Spinal cord (tissue), 10 donors: ENCODE measurements around the gene NRF1. TPM values are rescaled to one million over a fixed set of nuclear protein-coding genes. Genes with fewer than 3 reads are reported as not detected.
"Not testable (repeated sequence)": the region's sequence is repeated elsewhere in the genome, so short reads cannot be mapped to it uniquely, and the experiment has no call there.

Source experiments
- DNase-seq, 6 donors: peaks; one replicate each; pipeline versions ENCODE4 v3.0.0 to v3.0.0-alpha.2; 2013 to 2015; ENCODE audit warnings: low spot score in 6 of 6, low read depth in 4 of 6
- H3K27ac ChIP-seq: one replicate; pipeline ENCODE4 v1.5.1; 2013; ENCODE audit warnings: low read depth, low read length, control low read depth
- H3K27me3 ChIP-seq: one replicate; pipeline ENCODE4 v1.6.1; 2013; ENCODE audit warnings: low read length; ENCODE audit not compliant: control insufficient read depth, insufficient read depth
- H3K36me3 ChIP-seq: one replicate; pipeline ENCODE4 v1.6.1; 2013; ENCODE audit warnings: low read length; ENCODE audit not compliant: control insufficient read depth, insufficient read depth
- H3K4me1 ChIP-seq: one replicate; pipeline ENCODE4 v1.6.1; 2013; ENCODE audit warnings: low read length; ENCODE audit not compliant: control insufficient read depth, insufficient read depth
- H3K4me3 ChIP-seq: one replicate; pipeline ENCODE4 v1.5.1; 2013; ENCODE audit warnings: low read depth, low read length, control low read depth
- H3K9me3 ChIP-seq: one replicate; pipeline ENCODE4 v1.6.1; 2013; ENCODE audit warnings: low read length; ENCODE audit not compliant: control insufficient read depth, insufficient read depth
- WGBS: methylation state at CpG from one replicate; pipeline ENCODE4 v1.1.5; 2013; ENCODE audit warnings: missing lambda C conversion rate; ENCODE audit not compliant: insufficient coverage; 5-methylcytosine and 5-hydroxymethylcytosine counted together
- polyA plus RNA-seq, 2 donors: library from polyadenylated mRNA; unstranded; fragments of 120-200 nt; gene quantifications; one replicate each; pipeline ENCODE4 v1.2.1, GENCODE V29; 2013; ENCODE audit not compliant: insufficient read length in 2 of 2
- total RNA-seq, 2 donors: library from RNA; depleted of rRNA in 1 of 2; stranded (reverse); fragments of 120-200 nt in 1 of 2; fragments of >200 nt in 1 of 2; gene quantifications; one replicate each; pipeline versions ENCODE4 v1.2.3 to v1.2.4, GENCODE V29; 2013 to 2014
- donor health status: healthy.

NRF1 gene
- total and polyA plus RNA-seq, 4 donors: 19.9 to 30.0 (median 22.8) TPM

DNA sequence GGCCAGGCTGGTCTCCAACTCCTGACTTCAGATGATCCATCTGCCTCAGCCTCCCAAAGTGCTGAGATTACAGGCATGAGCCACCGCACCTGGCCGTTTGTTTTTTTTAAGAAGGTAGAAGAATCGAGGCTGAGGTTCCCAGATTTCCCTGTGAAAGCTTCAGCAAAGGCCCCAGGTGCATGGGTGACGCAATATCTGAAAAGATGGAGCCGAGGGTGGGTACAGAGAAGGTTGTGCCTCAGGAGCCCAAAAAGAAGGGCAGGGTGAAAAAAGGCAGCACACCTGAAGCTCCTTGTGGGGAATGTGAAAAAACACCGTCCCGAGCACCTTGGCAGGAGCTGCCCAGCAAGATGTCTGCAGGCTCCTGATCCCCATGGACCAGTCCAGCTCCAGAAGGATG is 35.8 kb upstream of the NRF1 start:
- no peaks in the 10 kb centered on the region for H3K4me1 ChIP-seq
- peaks cover 8% of the 10 kb centered on the region for H3K9me3 ChIP-seq
- no peak overlapping the region for H3K27ac ChIP-seq
- H3K4me3 ChIP-seq: no peak overlapping the region
- no peak for DNase-seq
- no peaks in the 10 kb centered on the region for H3K27me3 ChIP-seq
- H3K36me3 ChIP-seq: no peaks in the 10 kb centered on the region
- 92% methylated on average over 7 of the region's 7 CpGs for WGBS

GRCh38 chr7:129576138-129576537 is 35.4 kb upstream of the NRF1 start:
- 92% methylated on average over 1 of the region's 2 CpGs for WGBS
- Histone ChIP-seq H3K27me3 (no peaks in the 10 kb centered on the region), H3K36me3 (no peaks in the 10 kb centered on the region), H3K4me3 (no peak overlapping the region), H3K27ac (no peak overlapping the region), H3K9me3 (peaks cover 8% of the 10 kb centered on the region), H3K4me1 (no peaks in the 10 kb centered on the region)
- DNase-seq: no peak

GRCh38 chr7:129578829-129579228 is 32.7 kb upstream of the NRF1 start:
- H3K36me3 ChIP-seq: no peaks in the 10 kb centered on the region
- DNase-seq: no peak
- no peaks in the 10 kb centered on the region for H3K27me3 ChIP-seq
- no peak overlapping the region for H3K4me3 ChIP-seq
- no peak overlapping the region for H3K27ac ChIP-seq
- peaks cover 8% of the 10 kb centered on the region for H3K9me3 ChIP-seq
- H3K4me1 ChIP-seq: no peaks in the 10 kb centered on the region
- 90% methylated on average over 12 of the region's 12 CpGs for WGBS

GRCh38 chr7:129586179-129586578 is 25.3 kb upstream of the NRF1 start:
- not testable (repeated sequence) for H3K4me1 ChIP-seq, DNase-seq, H3K36me3 ChIP-seq, H3K27me3 ChIP-seq, H3K4me3 ChIP-seq, H3K27ac ChIP-seq, H3K9me3 ChIP-seq
- 93% methylated on average over 3 of the region's 5 CpGs for WGBS

- Histone ChIP-seq H3K9me3 (peaks cover 4% of the 10 kb centered on the region), H3K4me1 (no peaks in the 10 kb centered on the region), H3K36me3 (no peaks in the 10 kb centered on the region), H3K27ac (no peak overlapping the region), H3K27me3 (no peaks in the 10 kb centered on the region), H3K4me3 (no peak overlapping the region)
- no peak for DNase-seq
Measured at GRCh38 chr7:129588268-129588667, 23.3 kb upstream of the NRF1 start.

GRCh38 chr7:129591868-129592267 is 19.7 kb upstream of the NRF1 start:
- Histone ChIP-seq H3K27ac (no peak overlapping the region), H3K36me3 (no peaks in the 10 kb centered on the region), H3K4me1 (no peaks in the 10 kb centered on the region), H3K27me3 (no peaks in the 10 kb centered on the region), H3K9me3 (peaks cover under 1% of the 10 kb centered on the region), H3K4me3 (no peak overlapping the region)
- no peak for DNase-seq
- 87% methylated on average over 3 of the region's 4 CpGs for WGBS

- WGBS: no CpG with 5 or more reads among the region's 6 CpGs
Measured at GRCh38 chr7:129596386-129596785, 15.1 kb upstream of the NRF1 start.

DNA sequence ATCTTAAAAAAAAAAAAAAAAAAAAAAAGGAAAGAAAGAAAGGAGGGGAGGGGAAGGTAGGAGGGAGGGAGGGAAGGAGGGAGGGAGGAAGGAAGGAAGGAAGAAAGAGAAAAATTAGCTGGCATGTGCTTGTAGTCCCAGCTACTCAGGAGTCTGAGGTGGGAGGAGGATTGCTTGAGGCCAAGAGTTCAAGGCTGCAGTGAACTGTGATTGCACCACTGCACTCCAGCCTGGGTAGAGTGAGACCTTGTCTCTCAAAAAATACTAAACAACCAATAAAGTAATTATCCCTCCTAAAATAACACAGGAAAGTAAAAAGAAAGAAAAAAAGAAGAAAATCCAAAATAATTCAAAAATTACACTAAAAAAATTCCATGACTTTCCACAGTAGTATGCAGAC is 13.8 kb upstream of the NRF1 start:
- Histone ChIP-seq H3K4me3 (no peak overlapping the region), H3K36me3 (no peaks in the 10 kb centered on the region), H3K9me3 (no peaks in the 10 kb centered on the region), H3K27ac (no peak overlapping the region), H3K4me1 (no peaks in the 10 kb centered on the region), H3K27me3 (no peaks in the 10 kb centered on the region)
- no peak for DNase-seq

More at GRCh38 chr7:129596386-129596785, 15.1 kb upstream of the NRF1 start:
- H3K27me3 ChIP-seq, H3K36me3 ChIP-seq, H3K27ac ChIP-seq, H3K9me3 ChIP-seq, H3K4me1 ChIP-seq, DNase-seq, H3K4me3 ChIP-seq: not testable (repeated sequence)

DNA sequence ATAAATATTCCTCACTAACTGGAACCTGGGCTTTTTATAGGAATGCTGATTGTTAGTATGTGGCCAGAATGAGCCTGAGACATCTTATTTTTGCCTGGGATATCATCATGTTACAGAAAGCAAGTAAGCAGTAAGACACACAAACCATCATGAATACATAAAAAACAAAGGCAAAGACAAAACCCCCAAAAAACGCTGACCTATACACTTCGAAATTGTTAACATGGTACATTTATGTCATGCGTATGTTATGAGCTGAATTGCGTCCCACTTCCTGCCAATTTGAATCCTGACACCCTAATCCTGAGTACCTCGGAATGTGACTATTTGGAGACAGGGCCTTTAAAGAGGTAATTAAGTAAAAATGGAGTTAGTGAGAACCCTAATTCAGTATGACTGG is 12.3 kb upstream of the NRF1 start:
- WGBS: no CpG with 5 or more reads among the region's 5 CpGs
- Histone ChIP-seq H3K36me3 (no peaks in the 10 kb centered on the region), H3K27ac (no peak overlapping the region), H3K4me1 (no peaks in the 10 kb centered on the region), H3K9me3 (no peaks in the 10 kb centered on the region), H3K27me3 (no peaks in the 10 kb centered on the region), H3K4me3 (no peak overlapping the region)
- DNase-seq: no peak

DNA sequence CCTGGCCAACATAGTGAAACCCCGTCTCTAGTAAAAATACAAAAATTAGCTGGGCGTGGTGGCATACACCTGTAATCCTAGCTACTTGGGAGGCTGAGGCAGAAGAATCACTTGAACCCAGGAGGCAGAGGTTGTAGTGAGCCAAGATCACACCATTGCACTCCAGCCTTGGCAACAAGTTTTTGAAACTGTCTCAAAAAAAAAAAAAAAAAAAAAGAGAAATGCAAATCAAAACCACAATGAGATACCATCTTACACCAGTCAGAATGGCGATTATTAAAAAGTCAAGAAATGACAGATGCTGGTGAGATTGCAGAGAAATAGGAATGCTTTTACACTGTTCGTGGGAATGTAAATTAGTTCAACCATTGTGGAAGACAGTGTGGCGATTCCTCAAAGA is 7.9 kb upstream of the NRF1 start:
- not testable (repeated sequence) for H3K4me1 ChIP-seq, H3K4me3 ChIP-seq, H3K27ac ChIP-seq, H3K36me3 ChIP-seq, H3K27me3 ChIP-seq, H3K9me3 ChIP-seq, DNase-seq
- WGBS: no CpG with 5 or more reads among the region's 5 CpGs
